CD4-positive, alpha-beta T cell (primary cell): ENCODE measurements around the gene TMEM131L. TPM values are rescaled to one million over a fixed set of nuclear protein-coding genes. Genes with fewer than 3 reads are reported as not detected.

Experiments used
- ATAC-seq: fragments of 200-7000 bp; cut with Tn5 transposase; one replicate; pipeline ENCODE4 v1.10.0; 2022; ENCODE audit warnings: mild to moderate bottlenecking; ENCODE audit not compliant: poor library complexity
- CTCF ChIA-PET: fragments of 350-600 bp; sonication (Branson Sonifier 250); formaldehyde crosslinking; loops from one replicate; lab custom pipeline; 2021; ENCODE audit warnings: antibody characterized with exemption, inconsistent platforms; lab: Charles Lee
- POLR2A ChIA-PET: fragments of 350-600 bp; sonication (Branson Sonifier 250); formaldehyde crosslinking; loops from one replicate; lab custom pipeline; 2021; ENCODE audit warnings: antibody characterized with exemption, inconsistent platforms; lab: Charles Lee
- DNase-seq, 14 experiments: peaks; one replicate each; pipeline ENCODE4 v3.0.0-alpha.2; 2013 to 2020; ENCODE audit warnings: mixed read lengths in 2 of 14
- H3K27ac ChIP-seq, 2 donors: one replicate each; pipeline versions ENCODE4 v1.5.1 to v1.7.0; 2013; ENCODE audit warnings: low read length in 2 of 2, low read depth in 1 of 2, mild to moderate bottlenecking in 1 of 2
- H3K27me3 ChIP-seq, 2 experiments: 1 replicate in 1 of 2; 2 replicates in 1 of 2; pipeline versions ENCODE4 v1.6.1 to v1.7.0; 2013; ENCODE audit warnings: low read length in 2 of 2, control low read depth in 1 of 2, mild to moderate bottlenecking in 1 of 2, moderate library complexity in 1 of 2; ENCODE audit not compliant: insufficient read depth in 2 of 2, control insufficient read depth in 1 of 2
- H3K36me3 ChIP-seq: one replicate; pipeline ENCODE4 v1.6.1; 2013; ENCODE audit warnings: low read length, control low read depth; ENCODE audit not compliant: insufficient read depth
- H3K4me1 ChIP-seq: one replicate; pipeline ENCODE4 v1.6.1; 2013; ENCODE audit warnings: low read length, control low read depth; ENCODE audit not compliant: insufficient read depth
- H3K4me3 ChIP-seq: one replicate; pipeline ENCODE4 v1.5.1; 2013; ENCODE audit warnings: mild to moderate bottlenecking, low read length, moderate library complexity
- H3K9me3 ChIP-seq, 2 experiments: 1 replicate in 1 of 2; 2 replicates in 1 of 2; pipeline versions ENCODE4 v1.6.1 to v1.7.0; 2013; ENCODE audit warnings: low read length in 2 of 2, mild to moderate bottlenecking in 2 of 2, control low read depth in 1 of 2, moderate library complexity in 1 of 2; ENCODE audit not compliant: control insufficient read depth in 1 of 2, insufficient read depth in 1 of 2
- H3K27ac Mint-ChIP-seq: one replicate; pipeline ENCODE4 v1.8.0; 2020; ENCODE audit warnings: mixed read lengths
- H3K27me3 Mint-ChIP-seq: one replicate; pipeline ENCODE4 v1.8.0; 2021; ENCODE audit warnings: mixed read lengths
- H3K36me3 Mint-ChIP-seq: one replicate; pipeline ENCODE4 v1.8.0; 2021; ENCODE audit warnings: low read depth, mixed read lengths
- H3K4me1 Mint-ChIP-seq: one replicate; pipeline ENCODE4 v1.8.0; 2021; ENCODE audit warnings: low read depth, mixed read lengths
- H3K4me3 Mint-ChIP-seq: one replicate; pipeline ENCODE4 v1.8.0; 2020; ENCODE audit warnings: mild to moderate bottlenecking, mixed read lengths
- H3K9me3 Mint-ChIP-seq: one replicate; pipeline ENCODE4 v1.8.0; 2020; ENCODE audit warnings: mixed read lengths
- CTCF ChIP-seq: fragments of 200-600 bp; IDR thresholded peaks from one replicate; pipeline ENCODE4 v1.8.0; 2022; ENCODE audit warnings: antibody characterized with exemption, mild to moderate bottlenecking
- intact Hi-C, 2 experiments: fragments of 100-400 bp; cut with DNase I in 1 of 2; cut with micrococcal nuclease in 1 of 2; formaldehyde crosslinking; loops; one replicate each; pipeline versions ENCODE4 v1.15.1 to v1.9.0; 2023 to 2025; cut with DNase I, micrococcal nuclease
- total RNA-seq, 174 experiments: library from RNA in 2 of 174; stranded (reverse) in 2 of 174; gene quantifications; one replicate each; pipeline ENCODE4 v1.2.3 and lab custom pipeline; 2021 to 2026

TMEM131L gene
- total RNA-seq, 2 experiments from 2014 or later, result 101 to 106 TPM

GRCh38 chr4:153579410-153579809, 113.2 kb downstream of the TMEM131L start:
- Mint-ChIP-seq H3K27ac (peak overlapping the region; percentile 64), H3K4me3 (no peak overlapping the region), H3K4me1 (peaks cover 54% of the 10 kb centered on the region), H3K9me3 (no peaks in the 10 kb centered on the region), H3K36me3 (peaks cover 69% of the 10 kb centered on the region), H3K27me3 (no peaks in the 10 kb centered on the region)
- CTCF ChIA-PET, result no interaction called here
- no peak for ATAC-seq
- Histone ChIP-seq H3K27ac (no peak overlapping the region), H3K4me3 (no peak overlapping the region), H3K36me3 (peaks cover 41% of the 10 kb centered on the region), H3K27me3 (no peaks in the 10 kb centered on the region), H3K4me1 (peaks cover 12% of the 10 kb centered on the region), H3K9me3 (no peaks in the 10 kb centered on the region)
- intact Hi-C loops, result loop anchor here (5.0 to 10.0 kb wide), 2 partner anchors 115 to 437 kb away; partner anchors contain the start of gene TMEM131L (in 1 of the 2)
- no peak for TF ChIP-seq CTCF
- POLR2A ChIA-PET, result no interaction called here
- no peak for DNase-seq

GRCh38 chr4:153579872-153580271, 113.7 kb downstream of the TMEM131L start:
- Mint-ChIP-seq H3K4me3 (no peak overlapping the region), H3K27ac (peak overlapping the region; percentile 64), H3K4me1 (peaks cover 55% of the 10 kb centered on the region), H3K36me3 (peaks cover 70% of the 10 kb centered on the region), H3K9me3 (no peaks in the 10 kb centered on the region), H3K27me3 (no peaks in the 10 kb centered on the region)
- Histone ChIP-seq H3K4me1 (peaks cover 9% of the 10 kb centered on the region), H3K36me3 (peaks cover 46% of the 10 kb centered on the region), H3K4me3 (no peak overlapping the region), H3K27me3 (no peaks in the 10 kb centered on the region), H3K27ac (no peak overlapping the region), H3K9me3 (no peaks in the 10 kb centered on the region)
- ATAC-seq, result no peak
- no peak for TF ChIP-seq CTCF
- DNase-seq, result no peak
- intact Hi-C loops, result loop anchor here (5.0 to 10.0 kb wide), 2 partner anchors 115 to 438 kb away; partner anchors contain the start of gene TMEM131L (in 1 of the 2)
- CTCF ChIA-PET, result no interaction called here
- POLR2A ChIA-PET, result no interaction called here

GRCh38 chr4:153582954-153583702, 117.0 kb downstream of the TMEM131L start:
- POLR2A ChIA-PET, result interaction anchor here (0.6 to 0.8 kb wide), 2 partner anchors 12 to 72 kb away, joined by 3 read pairs; no protein-coding TSS in a partner anchor
- Mint-ChIP-seq H3K27me3 (no peaks in the 10 kb centered on the region), H3K27ac (peak overlapping the region; percentile 49), H3K9me3 (no peaks in the 10 kb centered on the region), H3K36me3 (peaks cover 81% of the 10 kb centered on the region), H3K4me3 (no peak overlapping the region), H3K4me1 (peaks cover 25% of the 10 kb centered on the region)
- no peak for ATAC-seq
- TF ChIP-seq CTCF, result no peak
- DNase-seq, result no peak
- H3K27me3 ChIP-seq, result no peaks in the 10 kb centered on the region
- H3K27ac ChIP-seq, result no peak overlapping the region
- CTCF ChIA-PET, result no interaction called here
- H3K36me3 ChIP-seq, result peaks cover 76% of the 10 kb centered on the region
- intact Hi-C loops, result no loop called here
- H3K4me3 ChIP-seq, result no peak overlapping the region
- no peaks in the 10 kb centered on the region for H3K4me1 ChIP-seq
- no peaks in the 10 kb centered on the region for H3K9me3 ChIP-seq
